Neutrophil (primary cell): ENCODE results near the gene INHBB.
"Not testable (repeated sequence)": the region's sequence is repeated elsewhere in the genome, so short reads cannot be mapped to it uniquely, and the experiment has no call there.

Experiments used
- H3K27ac ChIP-seq: fragments of 200-600 bp; sonication (generic); 2 replicates; pipeline ENCODE4 v1.5.1; 2016; ENCODE audit warnings: mild to moderate bottlenecking, moderate library complexity
- H3K27me3 ChIP-seq: fragments of 200-600 bp; sonication (generic); 2 replicates; pipeline ENCODE4 v1.6.0; 2016; ENCODE audit warnings: mild to moderate bottlenecking
- H3K36me3 ChIP-seq: fragments of 200-600 bp; sonication (generic); 2 replicates; pipeline ENCODE4 v1.5.1; 2017
- H3K4me1 ChIP-seq, 2 experiments: fragments of 200-600 bp in 1 of 2; sonication (generic) in 1 of 2; 1 replicate in 1 of 2; 2 replicates in 1 of 2; pipeline versions ENCODE4 v1.5.1 to v1.6.1; 2013 to 2016; ENCODE audit warnings: low read depth in 1 of 2, low read length in 1 of 2, mild to moderate bottlenecking in 1 of 2, moderate library complexity in 1 of 2; ENCODE audit not compliant: control insufficient read depth in 1 of 2, insufficient read depth in 1 of 2
- H3K4me3 ChIP-seq, 2 experiments: fragments of 200-600 bp in 1 of 2; sonication (generic) in 1 of 2; 1 replicate in 1 of 2; 2 replicates in 1 of 2; pipeline ENCODE4 v1.5.1; 2013 to 2016; ENCODE audit warnings: low read depth in 1 of 2, low read length in 1 of 2, mild to moderate bottlenecking in 1 of 2, moderate library complexity in 1 of 2
- H3K9me3 ChIP-seq: fragments of 200-600 bp; sonication (generic); 2 replicates; pipeline ENCODE4 v1.5.1; 2016
- TF ChIP-seq, protein P1 (sequence below): fragments of 200-600 bp; sonication (generic); IDR thresholded peaks from 2 replicates; pipeline ENCODE4 v1.5.1; 2016; ENCODE audit warnings: antibody characterized with exemption

Gene INHBB

DNA sequence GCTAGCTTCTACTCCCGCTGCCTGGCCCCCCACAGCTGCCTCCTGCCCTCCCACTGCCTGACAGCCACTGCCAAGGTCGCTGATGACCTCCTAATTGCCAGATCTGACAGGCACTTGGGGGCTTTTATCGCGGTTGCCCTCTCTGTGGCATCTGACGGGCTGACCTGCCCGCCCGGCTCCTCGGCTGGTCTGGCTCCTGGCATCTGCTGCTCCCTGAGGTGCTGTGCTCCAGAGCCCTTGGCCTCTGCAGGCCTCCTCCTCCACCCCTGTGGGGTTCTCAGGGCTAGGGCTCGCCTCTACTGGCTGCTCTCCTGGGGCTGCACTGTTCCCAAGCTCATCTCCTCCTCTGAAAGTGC lies 43.1 kb downstream of the INHBB start:
- TF ChIP-seq, protein P1, sequence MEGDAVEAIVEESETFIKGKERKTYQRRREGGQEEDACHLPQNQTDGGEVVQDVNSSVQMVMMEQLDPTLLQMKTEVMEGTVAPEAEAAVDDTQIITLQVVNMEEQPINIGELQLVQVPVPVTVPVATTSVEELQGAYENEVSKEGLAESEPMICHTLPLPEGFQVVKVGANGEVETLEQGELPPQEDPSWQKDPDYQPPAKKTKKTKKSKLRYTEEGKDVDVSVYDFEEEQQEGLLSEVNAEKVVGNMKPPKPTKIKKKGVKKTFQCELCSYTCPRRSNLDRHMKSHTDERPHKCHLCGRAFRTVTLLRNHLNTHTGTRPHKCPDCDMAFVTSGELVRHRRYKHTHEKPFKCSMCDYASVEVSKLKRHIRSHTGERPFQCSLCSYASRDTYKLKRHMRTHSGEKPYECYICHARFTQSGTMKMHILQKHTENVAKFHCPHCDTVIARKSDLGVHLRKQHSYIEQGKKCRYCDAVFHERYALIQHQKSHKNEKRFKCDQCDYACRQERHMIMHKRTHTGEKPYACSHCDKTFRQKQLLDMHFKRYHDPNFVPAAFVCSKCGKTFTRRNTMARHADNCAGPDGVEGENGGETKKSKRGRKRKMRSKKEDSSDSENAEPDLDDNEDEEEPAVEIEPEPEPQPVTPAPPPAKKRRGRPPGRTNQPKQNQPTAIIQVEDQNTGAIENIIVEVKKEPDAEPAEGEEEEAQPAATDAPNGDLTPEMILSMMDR, result no peak
- H3K27me3 ChIP-seq, result peaks cover 14% of the 10 kb centered on the region
- H3K4me1 ChIP-seq, result peaks cover 0 to 3% of the 10 kb centered on the region in 2 experiments

DNA sequence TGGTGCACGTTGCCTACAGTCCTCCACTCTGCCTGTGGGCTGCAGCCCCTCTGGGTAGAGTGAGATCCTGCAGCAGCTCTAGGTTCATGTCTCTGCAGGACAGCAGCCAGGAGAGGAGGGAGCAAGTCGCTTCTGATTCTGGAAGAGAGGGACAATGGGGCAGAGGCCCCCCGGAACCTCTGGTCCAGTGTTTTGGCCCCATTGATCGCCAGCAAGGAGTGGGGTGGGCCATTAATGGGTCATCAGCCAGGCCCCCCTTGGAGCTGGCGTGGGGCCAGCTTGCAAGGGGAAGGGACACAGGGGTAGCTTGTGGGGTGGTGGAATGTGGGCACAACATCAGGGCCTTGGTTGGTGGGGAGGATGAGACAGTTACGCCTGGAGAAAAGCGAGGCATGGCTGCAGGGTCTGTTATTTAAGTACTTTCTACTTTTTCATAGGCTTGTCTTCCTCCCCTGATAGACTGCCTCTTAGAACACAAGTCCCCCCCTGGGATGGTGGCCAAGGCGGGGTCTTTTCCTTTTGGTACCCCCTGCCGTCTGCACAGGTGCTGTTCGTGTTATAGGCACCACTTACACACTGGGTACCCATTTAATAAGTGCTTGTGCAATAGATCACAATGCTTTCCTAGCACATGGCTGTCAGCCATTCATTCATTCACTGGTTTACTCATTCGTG lies 44.6 kb downstream of the INHBB start:
- no peaks in the 10 kb centered on the region for H3K9me3 ChIP-seq
- H3K27me3 ChIP-seq, result peaks cover 21% of the 10 kb centered on the region
- H3K36me3 ChIP-seq, result no peaks in the 10 kb centered on the region
- peaks cover 0 to 3% of the 10 kb centered on the region in 2 experiments for H3K4me1 ChIP-seq
- H3K4me3 ChIP-seq, result no peak overlapping the region
- TF ChIP-seq, protein P1, result no peak
- H3K27ac ChIP-seq, result no peak overlapping the region

More for the DNA sequence above, 43.1 kb downstream of the INHBB start:
- Histone ChIP-seq H3K36me3 (no peaks in the 10 kb centered on the region), H3K27ac (no peak overlapping the region), H3K4me3 (no peak overlapping the region), H3K9me3 (no peaks in the 10 kb centered on the region)

GRCh38 chr2:120391382-120391781 lies 45.4 kb downstream of the INHBB start:
- not testable (repeated sequence) for H3K4me3 ChIP-seq, H3K27ac ChIP-seq, H3K4me1 ChIP-seq, H3K36me3 ChIP-seq, H3K9me3 ChIP-seq
- H3K27me3 ChIP-seq, result peaks cover 30% of the 10 kb centered on the region

- TF ChIP-seq, protein P1, result no peak
- Histone ChIP-seq H3K27me3 (peaks cover 37% of the 10 kb centered on the region), H3K4me1 (peaks cover 0 to 3% of the 10 kb centered on the region in 2 experiments), H3K9me3 (no peaks in the 10 kb centered on the region), H3K4me3 (no peak overlapping the region), H3K36me3 (no peaks in the 10 kb centered on the region), H3K27ac (no peak overlapping the region)
These were observed 46.2 kb downstream of the INHBB start for GRCh38 chr2:120391911-120392665.

DNA sequence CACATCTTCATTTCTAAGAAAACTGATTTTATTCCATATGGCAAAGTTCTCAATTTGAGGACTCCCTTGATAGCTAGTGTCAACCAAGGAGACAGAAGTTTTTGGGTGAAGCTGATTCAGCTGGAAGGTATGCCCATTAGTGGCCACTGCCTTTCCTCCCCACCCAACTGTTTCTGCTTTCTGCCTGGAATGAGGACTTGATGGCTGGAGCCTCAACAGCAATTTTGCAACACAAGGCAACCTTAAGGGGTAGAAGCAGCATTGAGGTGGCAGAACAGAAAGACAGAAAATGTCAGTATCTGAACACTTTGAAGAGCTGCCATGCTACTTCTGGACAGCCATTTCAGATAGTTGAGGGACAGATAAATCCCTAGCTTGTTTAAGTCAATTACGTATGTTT lies 47.0 kb downstream of the INHBB start:
- TF ChIP-seq, protein P1, result no peak
- no peak overlapping the region for H3K4me3 ChIP-seq
- peaks cover 0 to 3% of the 10 kb centered on the region in 2 experiments for H3K4me1 ChIP-seq
- H3K9me3 ChIP-seq, result no peaks in the 10 kb centered on the region
- no peak overlapping the region for H3K27ac ChIP-seq
- no peaks in the 10 kb centered on the region for H3K36me3 ChIP-seq
- H3K27me3 ChIP-seq, result peaks cover 43% of the 10 kb centered on the region

GRCh38 chr2:120393456-120393855 lies 47.5 kb downstream of the INHBB start:
- no peaks in the 10 kb centered on the region for H3K9me3 ChIP-seq
- no peak overlapping the region for H3K27ac ChIP-seq
- no peak overlapping the region for H3K4me3 ChIP-seq
- TF ChIP-seq, protein P1, result no peak
- peaks cover 0 to 3% of the 10 kb centered on the region in 2 experiments for H3K4me1 ChIP-seq
- H3K36me3 ChIP-seq, result no peaks in the 10 kb centered on the region
- peaks cover 43% of the 10 kb centered on the region for H3K27me3 ChIP-seq
